GM10847 (cell line): ENCODE data around the gene RTP2.

Experiments used
- POLR2A ChIP-seq: IDR thresholded peaks from 2 replicates; pipeline ENCODE4 v1.6.1; 2011; ENCODE audit not compliant: insufficient read length; ENCODE audit errors: extremely low read depth

RTP2 gene

DNA sequence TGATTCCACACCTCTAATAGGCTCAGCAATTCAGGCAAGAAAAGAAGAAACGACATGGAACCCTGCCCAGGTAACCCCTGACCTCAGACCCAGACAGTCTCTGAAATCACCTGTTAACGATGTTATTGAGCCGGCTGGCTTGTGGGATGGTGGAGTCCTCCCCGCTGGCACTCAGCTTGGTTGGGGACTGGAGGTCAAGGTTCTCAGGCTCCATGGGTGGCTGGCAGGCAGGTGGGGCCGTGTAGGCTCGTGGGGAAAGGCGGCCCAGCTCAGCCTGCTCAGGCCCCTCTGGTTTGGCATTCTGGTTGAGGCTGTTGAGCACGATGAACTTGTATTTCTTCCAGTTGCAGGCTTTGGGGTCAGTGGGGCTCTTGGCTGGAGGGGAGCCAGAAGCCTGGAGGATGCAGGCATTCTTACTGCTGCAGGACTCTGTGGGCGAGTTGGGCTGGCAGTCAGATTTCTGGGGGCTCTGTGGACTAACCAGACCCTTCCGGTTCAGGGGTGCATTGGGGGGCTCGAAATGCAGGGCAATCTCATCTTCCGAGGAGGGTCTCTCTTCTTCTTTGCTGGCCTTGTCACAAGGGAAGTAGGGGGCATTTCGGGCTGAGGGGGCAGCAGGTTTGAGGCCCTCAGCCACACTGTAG is 26.7 kb upstream of the RTP2 start:
- TF ChIP-seq POLR2A, result no peak

DNA sequence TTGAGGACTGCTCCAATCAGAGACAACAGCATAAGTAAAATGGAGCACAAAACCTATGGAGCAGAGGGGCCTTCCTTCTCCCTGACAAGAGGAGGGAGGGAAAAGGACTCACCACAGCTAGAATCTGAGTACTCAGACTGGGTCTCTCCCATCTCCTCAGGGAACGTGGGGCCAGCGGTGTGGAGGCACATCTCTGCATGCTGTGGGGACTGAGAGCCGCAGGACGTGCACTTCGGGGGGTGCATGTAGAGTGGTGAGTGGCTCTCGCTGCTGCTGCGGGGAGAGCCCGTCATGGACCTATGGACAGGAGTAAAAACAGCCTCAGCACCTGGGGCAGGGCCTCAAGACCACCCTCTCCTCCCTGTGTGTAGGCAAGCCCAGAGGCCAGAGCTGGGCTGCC is 25.9 kb upstream of the RTP2 start:
- no peak for TF ChIP-seq POLR2A

DNA sequence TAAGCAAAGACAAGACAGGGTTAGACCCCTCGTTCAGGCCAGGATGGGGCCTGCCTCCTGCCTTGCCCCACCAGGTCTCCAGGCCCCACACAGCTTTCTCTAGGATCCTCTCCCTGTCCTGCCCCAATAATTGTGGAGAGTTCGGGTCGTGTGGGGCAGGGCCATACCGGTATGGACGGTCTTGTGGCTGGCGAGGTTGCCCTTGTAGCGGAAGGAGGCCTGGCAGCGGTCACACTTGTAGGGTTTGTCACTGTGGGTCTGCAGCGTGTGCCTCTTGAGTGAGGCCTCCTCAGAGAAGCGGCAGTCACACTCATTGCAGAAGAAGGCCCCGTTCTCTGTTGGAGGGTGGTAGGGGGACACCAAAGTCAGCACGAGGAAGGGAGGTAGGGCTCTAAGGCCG is 24.2 kb upstream of the RTP2 start:
- no peak for TF ChIP-seq POLR2A

DNA sequence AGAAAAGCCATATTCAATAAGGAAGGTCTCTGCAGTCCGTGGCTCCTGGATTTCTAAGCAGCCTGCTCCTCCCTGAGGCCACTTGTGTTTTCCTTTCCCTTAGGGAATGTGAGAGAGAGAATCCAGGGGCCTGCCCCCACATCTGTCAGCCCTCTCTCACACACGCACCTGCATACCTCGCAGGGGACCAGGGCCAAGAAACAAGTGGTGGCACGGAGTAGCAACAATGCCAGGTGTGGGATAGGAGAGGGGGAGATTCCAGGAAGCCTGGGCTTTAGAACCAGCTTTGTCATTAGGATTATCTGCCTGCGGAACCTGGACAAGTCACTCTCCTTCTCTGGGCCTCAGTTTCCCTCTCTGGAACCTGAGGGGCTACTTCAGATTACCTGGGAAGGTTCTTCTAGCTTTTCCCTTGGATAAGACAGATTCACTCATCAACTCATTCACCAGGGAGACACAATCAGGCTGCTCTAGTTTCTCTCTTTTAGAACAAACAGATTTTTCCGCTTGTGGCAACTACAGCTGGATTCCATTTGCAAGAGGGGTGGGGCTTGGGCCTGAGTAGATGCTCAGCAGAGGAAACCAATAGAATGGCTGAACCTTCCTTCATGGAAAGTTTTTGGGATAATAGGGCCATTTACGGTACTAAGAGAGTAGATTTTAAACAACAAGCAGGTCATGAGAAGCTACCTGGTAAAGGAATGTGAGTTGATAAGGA is 23.5 kb upstream of the RTP2 start:
- TF ChIP-seq POLR2A, result no peak

DNA sequence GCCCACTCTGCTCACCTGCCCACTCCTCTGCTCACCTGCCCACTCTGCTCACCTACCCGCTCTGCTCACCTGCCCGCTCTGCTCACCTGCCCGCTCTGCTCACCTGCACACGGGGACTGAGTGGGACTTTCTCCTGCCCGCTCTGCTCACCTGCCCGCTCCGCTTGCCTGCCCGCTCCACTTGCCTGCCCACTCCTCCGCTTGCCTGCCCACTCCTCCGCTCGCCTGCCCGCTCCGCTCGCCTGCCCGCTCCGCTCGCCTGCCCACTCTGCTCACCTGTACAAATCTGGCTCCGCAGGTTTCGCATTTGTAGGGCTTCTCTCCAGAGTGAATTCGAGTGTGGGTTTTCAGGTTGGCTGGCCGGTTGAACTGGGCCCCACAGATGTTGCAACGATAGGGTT is 22.9 kb upstream of the RTP2 start:
- TF ChIP-seq POLR2A, result no peak

DNA sequence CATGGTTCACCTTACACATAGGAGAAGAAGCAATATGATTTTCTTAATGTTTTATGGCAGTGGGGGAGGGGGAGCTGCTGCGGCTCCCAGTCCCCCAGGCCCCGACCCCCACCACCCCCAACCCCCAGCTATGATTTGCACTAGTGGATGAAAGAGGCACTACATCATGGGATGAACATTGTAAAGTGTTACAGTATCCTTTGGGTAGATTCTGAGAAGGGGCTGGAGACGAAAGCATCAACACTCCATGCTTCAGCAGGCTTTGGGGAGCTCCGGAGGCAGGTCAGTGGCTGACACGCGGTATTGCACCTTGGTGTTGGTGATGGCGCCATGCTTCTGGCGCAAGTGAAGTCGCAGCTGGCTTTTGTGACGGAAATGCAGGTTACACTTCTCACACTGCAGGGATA is 19.9 kb upstream of the RTP2 start:
- no peak for TF ChIP-seq POLR2A

DNA sequence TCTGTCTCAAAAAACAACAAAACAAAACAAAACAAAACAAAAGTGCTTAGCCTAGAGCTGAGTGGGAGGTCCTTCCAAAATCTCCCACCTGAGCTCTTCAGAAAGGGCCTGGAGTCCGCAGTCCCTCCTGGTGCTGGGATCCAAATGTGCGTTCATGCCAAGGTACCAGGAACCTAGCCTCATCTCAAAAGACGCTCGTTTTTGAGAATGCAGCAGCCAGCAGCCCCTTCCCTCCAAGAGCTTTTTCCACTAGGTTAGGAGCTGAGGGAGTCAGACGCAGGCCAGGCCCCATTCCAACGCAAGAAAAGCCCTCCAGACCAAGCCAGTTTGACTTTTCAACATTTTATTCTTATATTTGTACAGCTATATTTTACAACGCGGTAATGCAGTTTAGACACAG is 18.7 kb upstream of the RTP2 start:
- TF ChIP-seq POLR2A, result no peak

DNA sequence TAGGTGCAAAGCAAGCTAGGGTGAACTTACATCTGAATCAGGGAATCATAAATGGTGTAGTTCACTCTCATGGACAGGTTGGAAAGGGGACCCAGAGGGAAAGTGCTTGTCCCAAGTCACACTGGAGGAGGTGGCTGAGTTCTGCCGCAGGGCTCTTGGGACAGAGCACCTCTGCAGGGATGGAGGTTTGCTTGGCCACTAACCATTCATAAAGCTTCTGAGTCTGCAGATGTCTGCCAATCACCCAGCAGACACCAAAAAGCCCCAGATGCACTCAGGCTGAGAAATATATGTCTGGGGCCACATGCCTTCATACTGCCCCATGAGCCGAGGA is 17.9 kb upstream of the RTP2 start:
- no peak for TF ChIP-seq POLR2A

DNA sequence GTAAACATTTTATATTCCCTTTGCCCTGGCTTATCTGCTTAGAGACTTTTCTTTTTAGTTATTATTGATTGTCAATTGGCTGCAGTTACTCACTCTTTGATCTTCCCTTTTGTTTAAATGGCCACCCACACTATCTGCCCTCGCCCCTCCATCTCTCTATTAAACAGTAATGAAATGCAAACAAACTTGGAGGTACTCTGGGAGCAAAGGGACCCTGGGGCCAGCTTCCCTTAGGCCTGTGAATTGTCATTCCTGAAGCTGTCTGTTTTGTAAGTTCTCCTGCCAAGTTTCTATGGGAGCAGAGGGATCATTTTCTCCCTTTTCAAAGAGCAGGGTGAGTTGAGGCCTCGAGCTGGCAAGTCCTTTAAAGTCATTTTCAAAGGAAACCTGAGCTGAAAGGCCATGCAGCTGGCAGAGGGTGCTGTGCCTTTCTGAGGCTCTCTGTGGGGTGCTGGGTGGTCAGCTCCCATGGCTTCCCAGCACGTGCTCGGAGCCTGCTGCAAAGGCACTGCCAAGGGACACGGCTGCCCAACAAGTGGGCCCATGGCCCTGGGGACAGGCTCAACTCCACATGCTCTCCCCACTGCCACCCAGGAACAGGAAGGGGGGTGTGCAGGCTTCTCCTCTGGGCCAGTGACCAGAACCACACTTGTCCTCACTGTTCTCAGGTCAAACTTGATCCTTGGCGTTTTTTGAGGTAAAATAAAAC is 17.4 kb upstream of the RTP2 start:
- no peak for TF ChIP-seq POLR2A

DNA sequence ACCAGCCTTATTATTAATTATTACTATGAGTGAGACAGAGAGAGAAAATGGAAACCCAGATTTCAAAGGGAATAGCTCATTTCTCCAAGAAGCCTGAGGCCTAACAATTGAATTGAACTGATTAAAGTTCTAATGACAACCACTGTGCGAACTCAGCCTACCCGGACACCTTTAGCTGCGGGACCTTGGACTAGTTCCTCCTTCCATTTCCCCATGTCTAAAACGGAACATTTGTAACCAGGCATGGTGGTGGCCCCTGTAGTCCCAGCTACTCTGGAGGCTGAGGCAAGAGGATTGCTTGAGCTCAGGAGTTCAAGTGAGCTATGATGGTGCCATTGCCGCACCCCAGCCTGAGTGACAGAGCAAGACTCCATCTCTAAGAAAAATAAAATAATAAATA is 16.4 kb upstream of the RTP2 start:
- no peak for TF ChIP-seq POLR2A

DNA sequence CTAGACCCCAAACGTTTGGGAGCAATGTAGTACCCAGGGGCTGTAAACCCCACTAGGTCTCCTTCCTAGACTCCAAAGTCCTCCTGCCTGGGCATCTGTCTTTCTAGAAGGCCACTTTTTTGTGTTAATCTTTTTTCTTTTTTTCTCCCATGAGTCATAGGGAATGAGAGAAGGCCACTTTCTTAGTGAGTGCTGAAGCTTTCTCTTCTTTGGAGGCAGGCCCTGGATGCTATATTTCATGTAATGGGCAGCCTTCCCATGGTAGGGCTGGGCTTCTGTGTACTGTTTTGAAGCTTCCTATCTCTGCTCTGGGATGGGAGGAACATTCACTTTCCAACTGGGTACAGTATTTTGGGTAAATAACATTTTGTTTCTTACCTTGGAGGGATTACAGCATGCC is 15.2 kb upstream of the RTP2 start:
- TF ChIP-seq POLR2A, result no peak

DNA sequence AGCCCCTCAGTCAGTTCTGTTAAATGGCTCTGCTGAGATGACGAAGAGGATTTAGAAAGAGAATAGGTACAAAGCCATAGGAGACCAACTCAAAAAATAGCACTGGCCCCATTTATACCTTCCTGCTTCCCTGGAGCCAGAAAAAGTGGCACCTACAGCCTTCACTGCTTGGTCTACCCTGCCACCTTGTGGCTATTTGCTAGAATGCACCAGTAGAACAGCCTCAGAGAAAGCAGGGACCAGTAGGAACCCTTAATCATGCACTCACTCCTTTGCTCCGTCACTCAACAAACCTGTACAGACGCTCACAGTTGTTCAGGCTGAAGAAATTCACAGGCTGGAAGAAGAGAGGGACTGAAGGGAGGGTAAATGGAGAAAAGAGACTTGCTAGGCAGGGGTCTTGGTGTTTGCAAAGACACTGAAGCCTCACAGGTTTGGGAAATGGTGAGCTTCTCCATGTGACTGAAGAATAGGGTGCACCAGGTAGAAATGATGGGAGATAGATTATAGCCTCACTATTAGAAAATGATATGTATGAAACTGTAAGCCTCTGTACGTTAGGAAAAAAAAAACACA is 12.1 kb upstream of the RTP2 start:
- no peak for TF ChIP-seq POLR2A

DNA sequence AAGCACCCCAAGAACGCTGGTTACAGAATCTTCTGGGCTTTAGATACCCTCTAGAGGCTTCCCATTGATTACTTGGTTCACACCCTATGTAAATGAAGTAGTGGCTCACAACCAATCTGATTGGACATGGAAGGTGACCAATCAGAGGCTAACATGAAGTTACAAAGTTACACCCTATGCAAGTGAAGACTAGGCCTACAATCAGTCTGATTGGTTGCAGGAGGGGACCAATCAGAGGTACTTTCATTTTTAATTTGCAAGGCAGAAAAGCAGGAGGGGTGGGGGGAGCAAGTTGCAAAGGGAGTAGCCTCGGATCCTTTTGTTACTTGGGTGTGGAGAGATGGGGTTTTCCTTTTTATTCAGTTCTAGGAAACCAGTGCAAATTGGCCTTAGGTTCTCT is 11.1 kb upstream of the RTP2 start:
- TF ChIP-seq POLR2A, result no peak

DNA sequence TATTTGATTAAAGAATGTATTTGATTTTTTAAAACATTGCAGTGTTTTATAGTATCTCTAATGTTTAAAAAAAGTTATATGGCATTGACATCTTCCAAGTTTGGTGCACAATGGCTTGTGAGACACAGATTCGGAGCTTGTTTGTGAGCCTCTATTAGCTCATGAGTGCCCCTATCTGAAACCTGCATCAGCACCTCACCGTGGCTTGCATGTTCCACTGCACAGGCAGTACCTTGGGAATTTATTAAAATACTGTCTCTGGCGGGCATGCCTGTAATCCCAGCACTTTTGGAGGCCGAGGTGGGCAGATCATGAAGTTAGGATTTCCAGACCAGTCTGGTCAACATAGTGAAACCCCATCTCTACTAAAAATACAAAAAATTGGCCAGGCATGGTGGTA is 6.8 kb upstream of the RTP2 start:
- TF ChIP-seq POLR2A, result no peak

DNA sequence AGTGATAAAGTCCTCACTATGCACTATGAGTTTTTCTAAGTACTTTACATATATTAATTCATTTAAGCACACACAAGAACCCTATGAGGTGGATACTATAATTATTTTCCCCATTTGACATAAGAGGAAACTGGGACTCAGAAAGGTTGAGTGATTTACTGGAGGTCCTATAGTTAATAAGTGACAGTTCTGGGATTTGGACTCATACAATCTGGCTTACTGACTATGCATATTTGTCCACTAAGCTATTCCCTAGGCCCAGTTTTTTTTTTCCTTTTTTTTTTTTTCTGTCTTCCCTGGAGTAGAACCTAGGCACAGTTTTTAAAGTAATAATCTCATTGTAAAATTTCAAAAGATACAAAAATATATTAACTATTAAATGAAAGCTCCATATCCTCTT is 6.3 kb upstream of the RTP2 start:
- TF ChIP-seq POLR2A, result no peak

DNA sequence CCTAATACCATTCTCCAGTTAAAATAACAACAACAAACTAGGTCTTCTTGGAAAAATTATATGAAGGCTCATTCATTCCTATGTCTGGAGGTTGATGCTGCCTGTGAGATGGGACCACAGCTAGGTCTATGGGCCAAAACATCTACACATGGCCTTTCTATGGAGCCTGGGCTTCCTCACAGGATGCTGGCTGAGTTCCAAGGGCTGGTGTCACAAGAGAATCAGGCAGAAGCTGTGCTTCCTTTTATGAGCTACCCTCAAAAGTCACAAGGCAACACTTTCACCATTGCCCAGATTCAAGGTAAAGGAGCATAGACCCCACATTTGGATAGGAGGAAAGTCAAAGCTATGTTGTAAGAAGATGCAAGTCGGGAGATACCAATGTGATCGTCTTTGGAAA is 4.6 kb upstream of the RTP2 start:
- no peak for TF ChIP-seq POLR2A
